Memory B cell (primary cell): Measurements from ENCODE around the gene CRYL1.
A peak's percentile ranks its signal among the peaks of the same experiment; 100 is the strongest.

Source experiments
- ATAC-seq: fragments of 150-1000 bp; cut with Tn5 transposase; 2 replicates; pipeline ENCODE4 v1.10.0; 2021; ENCODE audit warnings: low read depth, mild to moderate bottlenecking, moderate library complexity
- DNase-seq, 2 donors: peaks; one replicate each; pipeline ENCODE4 v3.0.0; 2022; ENCODE audit warnings: low spot score in 2 of 2
- H3K27ac Mint-ChIP-seq: one replicate; pipeline ENCODE4 v1.8.0; 2022; ENCODE audit warnings: mild to moderate bottlenecking, moderate library complexity, mixed read lengths
- H3K27me3 Mint-ChIP-seq: one replicate; pipeline ENCODE4 v1.8.0; 2022; ENCODE audit warnings: mixed read lengths
- H3K36me3 Mint-ChIP-seq: one replicate; pipeline ENCODE4 v1.8.0; 2022; ENCODE audit warnings: mild to moderate bottlenecking, mixed read lengths
- H3K4me1 Mint-ChIP-seq: one replicate; pipeline ENCODE4 v1.8.0; 2022; ENCODE audit warnings: mixed read lengths
- H3K4me3 Mint-ChIP-seq: one replicate; pipeline ENCODE4 v1.8.0; 2022; ENCODE audit warnings: mild to moderate bottlenecking, moderate library complexity, mixed read lengths
- H3K9me3 Mint-ChIP-seq: one replicate; pipeline ENCODE4 v1.8.0; 2022; ENCODE audit warnings: mixed read lengths

The CRYL1 gene

GRCh38 chr13:20425819-20426219 is 99.8 kb downstream of the CRYL1 start:
- Mint-ChIP-seq H3K4me3 (no peak overlapping the region), H3K36me3 (peaks cover 37% of the 10 kb centered on the region), H3K4me1 (peaks cover 11% of the 10 kb centered on the region), H3K27ac (no peak overlapping the region), H3K9me3 (no peaks in the 10 kb centered on the region), H3K27me3 (no peaks in the 10 kb centered on the region)
- ATAC-seq (peak; percentile 53), DNase-seq (no peak)

GRCh38 chr13:20424949-20425348 is 100.7 kb downstream of the CRYL1 start:
- H3K4me1 Mint-ChIP-seq = peaks cover 13% of the 10 kb centered on the region
- H3K27me3 Mint-ChIP-seq = no peaks in the 10 kb centered on the region
- peaks cover 32% of the 10 kb centered on the region for H3K36me3 Mint-ChIP-seq
- no peak for ATAC-seq
- no peak overlapping the region for H3K4me3 Mint-ChIP-seq
- H3K9me3 Mint-ChIP-seq = no peaks in the 10 kb centered on the region
- no peak overlapping the region for H3K27ac Mint-ChIP-seq
- no peak for DNase-seq

GRCh38 chr13:20424559-20424852 is 101.2 kb downstream of the CRYL1 start:
- DNase-seq (no peak), ATAC-seq (no peak)
- no peaks in the 10 kb centered on the region for H3K9me3 Mint-ChIP-seq
- H3K4me1 Mint-ChIP-seq = peaks cover 17% of the 10 kb centered on the region
- H3K27ac Mint-ChIP-seq = no peak overlapping the region
- H3K36me3 Mint-ChIP-seq = peaks cover 32% of the 10 kb centered on the region
- H3K27me3 Mint-ChIP-seq = no peaks in the 10 kb centered on the region
- no peak overlapping the region for H3K4me3 Mint-ChIP-seq

GRCh38 chr13:20422362-20422761 is 103.3 kb downstream of the CRYL1 start:
- DNase-seq (no peak), ATAC-seq (no peak)
- Mint-ChIP-seq H3K4me3 (no peak overlapping the region), H3K9me3 (no peaks in the 10 kb centered on the region), H3K27me3 (no peaks in the 10 kb centered on the region), H3K27ac (no peak overlapping the region), H3K4me1 (peaks cover 17% of the 10 kb centered on the region), H3K36me3 (peaks cover 34% of the 10 kb centered on the region)

GRCh38 chr13:20420938-20421337 is 104.7 kb downstream of the CRYL1 start:
- Mint-ChIP-seq H3K27me3 (no peaks in the 10 kb centered on the region), H3K36me3 (peaks cover 28% of the 10 kb centered on the region), H3K4me3 (no peak overlapping the region), H3K27ac (no peak overlapping the region), H3K4me1 (peaks cover 9% of the 10 kb centered on the region), H3K9me3 (no peaks in the 10 kb centered on the region)
- ATAC-seq = no peak
- no peak for DNase-seq

GRCh38 chr13:20418953-20419352 is 106.7 kb downstream of the CRYL1 start:
- Mint-ChIP-seq H3K4me3 (no peak overlapping the region), H3K9me3 (no peaks in the 10 kb centered on the region), H3K36me3 (peaks cover 16% of the 10 kb centered on the region), H3K4me1 (peaks cover 6% of the 10 kb centered on the region), H3K27me3 (no peaks in the 10 kb centered on the region), H3K27ac (no peak overlapping the region)
- DNase-seq (no peak), ATAC-seq (no peak)

- Mint-ChIP-seq H3K9me3 (no peaks in the 10 kb centered on the region), H3K27ac (no peak overlapping the region), H3K4me1 (peaks cover 16% of the 10 kb centered on the region), H3K36me3 (peaks cover 9% of the 10 kb centered on the region), H3K27me3 (no peaks in the 10 kb centered on the region), H3K4me3 (no peak overlapping the region)
- ATAC-seq (no peak), DNase-seq (no peak)
Measured at GRCh38 chr13:20416223-20416745, 109.4 kb downstream of the CRYL1 start.

GRCh38 chr13:20415694-20416107 is 110.0 kb downstream of the CRYL1 start:
- no peak for DNase-seq
- Mint-ChIP-seq H3K27me3 (no peaks in the 10 kb centered on the region), H3K4me1 (peaks cover 16% of the 10 kb centered on the region), H3K36me3 (peaks cover 11% of the 10 kb centered on the region), H3K9me3 (no peaks in the 10 kb centered on the region), H3K4me3 (no peak overlapping the region), H3K27ac (no peak overlapping the region)
- ATAC-seq = no peak

GRCh38 chr13:20415306-20415679 is 110.4 kb downstream of the CRYL1 start:
- Mint-ChIP-seq H3K4me3 (no peak overlapping the region), H3K36me3 (peaks cover 11% of the 10 kb centered on the region)

GRCh38 chr13:20414546-20415305 is 110.9 kb downstream of the CRYL1 start:
- Mint-ChIP-seq H3K4me1 (peaks cover 11% of the 10 kb centered on the region), H3K9me3 (no peaks in the 10 kb centered on the region), H3K4me3 (no peak overlapping the region), H3K27ac (no peak overlapping the region), H3K36me3 (peaks cover 11% of the 10 kb centered on the region), H3K27me3 (no peaks in the 10 kb centered on the region)
- ATAC-seq (no peak), DNase-seq (no peak)

More at GRCh38 chr13:20415306-20415679, 110.4 kb downstream of the CRYL1 start:
- no peak for DNase-seq
- no peak for ATAC-seq
- Mint-ChIP-seq H3K4me1 (peaks cover 16% of the 10 kb centered on the region), H3K9me3 (no peaks in the 10 kb centered on the region), H3K27me3 (no peaks in the 10 kb centered on the region), H3K27ac (no peak overlapping the region)

- ATAC-seq = no peak
- Mint-ChIP-seq H3K4me1 (peaks cover 10% of the 10 kb centered on the region), H3K4me3 (no peak overlapping the region), H3K27me3 (no peaks in the 10 kb centered on the region), H3K27ac (peak overlapping the region; percentile 69), H3K36me3 (peaks cover 5% of the 10 kb centered on the region), H3K9me3 (no peaks in the 10 kb centered on the region)
- DNase-seq = no peak
Measured at GRCh38 chr13:20412691-20413355, 112.8 kb downstream of the CRYL1 start.

GRCh38 chr13:20411638-20412342 is 113.9 kb downstream of the CRYL1 start:
- Mint-ChIP-seq H3K4me1 (peaks cover 10% of the 10 kb centered on the region), H3K36me3 (peaks cover 10% of the 10 kb centered on the region), H3K27me3 (no peaks in the 10 kb centered on the region), H3K9me3 (no peaks in the 10 kb centered on the region), H3K27ac (peak overlapping the region; percentile 68), H3K4me3 (no peak overlapping the region)
- DNase-seq = no peak
- peak; percentile 90 for ATAC-seq

GRCh38 chr13:20410726-20411125 is 114.9 kb downstream of the CRYL1 start:
- DNase-seq (no peak), ATAC-seq (no peak)
- Mint-ChIP-seq H3K27ac (no peak overlapping the region), H3K4me3 (no peak overlapping the region), H3K4me1 (peaks cover 10% of the 10 kb centered on the region), H3K36me3 (peaks cover 12% of the 10 kb centered on the region), H3K9me3 (no peaks in the 10 kb centered on the region), H3K27me3 (no peaks in the 10 kb centered on the region)

- ATAC-seq (no peak), DNase-seq (no peak)
- no peaks in the 10 kb centered on the region for H3K27me3 Mint-ChIP-seq
- H3K36me3 Mint-ChIP-seq = peaks cover 18% of the 10 kb centered on the region
- H3K27ac Mint-ChIP-seq = no peak overlapping the region
- no peaks in the 10 kb centered on the region for H3K9me3 Mint-ChIP-seq
- H3K4me3 Mint-ChIP-seq = no peak overlapping the region
- H3K4me1 Mint-ChIP-seq = peaks cover 10% of the 10 kb centered on the region
Measured at GRCh38 chr13:20408181-20408580, 117.5 kb downstream of the CRYL1 start.
